Stimulated activated CD4-positive, alpha-beta T cell treated with anti-CD3 and anti-CD28 coated beads, Interleukin-4, amount 100 ng/mL, for 1 hour (primary cell): ENCODE measurements around the gene PDIA5.
"Not testable (repeated sequence)": the region's sequence is repeated elsewhere in the genome, so short reads cannot be mapped to it uniquely, and the experiment has no call there.

Experiments
- DNase-seq: peaks from one replicate; pipeline ENCODE4 v3.0.0-alpha.2; 2020

PDIA5 gene

DNA sequence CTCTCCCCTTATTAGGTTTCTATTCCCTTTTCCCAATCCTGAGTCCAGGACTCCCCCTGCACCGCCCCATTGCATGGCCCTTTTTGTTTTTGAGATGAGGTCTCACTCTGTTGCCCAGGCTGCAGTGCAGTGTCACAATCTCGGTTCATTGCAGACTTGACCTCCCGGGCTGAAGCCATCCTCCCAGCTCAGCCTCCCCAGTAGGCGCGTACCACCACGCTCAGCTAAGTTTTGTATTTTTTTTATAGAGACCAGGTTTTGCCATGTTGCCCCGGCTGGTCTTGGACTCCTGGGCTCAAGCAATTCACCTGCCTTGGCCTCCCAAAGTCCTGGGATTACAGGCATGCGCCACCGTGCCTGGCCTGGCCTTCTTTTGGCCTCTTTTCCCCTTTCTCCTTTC is 29.3 kb downstream of the PDIA5 start:
- DNase-seq: no peak

DNA sequence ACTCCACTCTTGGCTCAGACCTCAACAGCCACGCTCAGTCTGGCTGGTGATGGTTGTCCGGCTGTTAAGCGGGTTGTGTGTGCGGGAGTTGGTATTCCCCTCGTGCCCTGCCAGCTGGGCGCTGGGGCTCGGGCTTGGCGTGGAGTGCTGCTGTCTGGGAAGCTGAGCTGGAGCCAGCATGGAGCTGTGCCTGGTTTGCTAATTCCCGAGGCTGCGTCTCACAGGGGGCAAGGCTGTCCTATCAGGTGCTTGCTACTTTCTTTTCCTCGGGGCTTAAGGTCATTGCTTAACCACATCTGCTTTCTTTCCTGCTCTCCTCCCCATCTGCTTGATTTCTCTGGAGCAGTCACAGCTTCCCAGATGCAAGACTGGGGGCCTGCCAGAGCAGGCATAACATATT is 29.9 kb downstream of the PDIA5 start:
- DNase-seq: no peak

- no peak for DNase-seq
Observed at GRCh38 chr3:123098426-123099330, 31.9 kb downstream of the PDIA5 start.

DNA sequence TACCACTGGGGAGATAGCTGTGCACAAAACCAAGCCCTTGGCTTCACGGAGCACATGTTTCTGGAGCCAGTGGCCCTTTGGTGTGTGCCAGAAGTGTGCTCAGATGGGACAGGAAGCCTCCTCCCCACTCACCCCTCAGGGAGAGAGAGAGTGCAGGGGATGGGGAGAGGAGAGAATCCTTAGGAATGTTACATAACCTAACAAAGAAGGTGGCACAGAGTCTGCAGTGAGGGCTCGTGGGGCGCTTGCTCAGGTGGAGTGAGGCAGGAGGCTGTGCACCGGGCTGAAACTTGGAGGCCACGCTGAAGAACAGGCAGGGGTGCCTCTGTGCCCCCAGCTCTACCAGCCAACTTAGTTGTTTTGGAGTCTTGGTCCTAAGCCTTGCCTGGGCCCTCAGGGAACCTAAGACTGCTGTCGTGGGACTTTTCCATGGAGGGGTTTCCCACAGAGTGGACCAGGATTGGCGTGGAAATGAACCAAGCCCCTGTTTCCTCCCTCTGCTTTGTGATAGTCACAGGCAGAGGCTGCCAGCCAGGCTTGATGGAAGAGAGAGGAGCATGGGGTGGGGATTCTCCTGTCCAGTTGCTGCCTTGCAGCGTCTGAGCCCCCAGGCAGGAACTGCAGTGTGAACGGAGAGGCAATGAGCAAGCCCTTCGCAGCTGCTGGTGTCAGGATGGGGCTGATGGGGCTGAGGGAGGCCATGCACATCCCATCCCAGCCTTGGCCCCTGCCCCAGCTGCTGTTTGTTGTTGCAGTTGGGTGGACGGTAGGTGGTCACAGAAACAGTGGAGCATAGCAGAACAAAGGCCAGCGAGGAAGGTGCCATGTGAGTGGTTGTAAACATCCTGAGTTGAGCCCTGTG is 32.7 kb downstream of the PDIA5 start:
- no peak for DNase-seq

GRCh38 chr3:123100193-123100776 is 33.5 kb downstream of the PDIA5 start:
- DNase-seq: no peak

GRCh38 chr3:123102249-123102648 is 35.4 kb downstream of the PDIA5 start:
- DNase-seq: no peak

DNA sequence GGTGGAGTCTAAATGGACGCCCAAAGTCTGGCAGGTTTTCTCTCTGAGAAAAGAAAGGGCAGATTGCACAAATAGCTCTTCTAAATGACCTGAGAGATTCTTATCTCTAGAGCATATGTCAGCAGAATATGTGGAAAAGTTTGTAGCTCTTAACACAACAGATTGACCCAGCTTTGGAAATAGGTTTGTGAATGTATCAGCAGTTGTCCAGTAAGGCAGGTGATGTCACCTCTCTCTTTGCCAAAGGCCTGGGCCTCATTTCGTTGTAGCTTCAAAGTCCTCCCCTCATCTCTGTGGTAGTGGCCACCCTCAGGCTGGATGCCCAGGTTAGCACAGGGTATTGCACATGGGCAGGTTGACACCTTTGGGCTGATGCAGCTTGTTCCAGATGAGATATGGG is 36.0 kb downstream of the PDIA5 start:
- no peak for DNase-seq

GRCh38 chr3:123104550-123104949 is 37.7 kb downstream of the PDIA5 start:
- DNase-seq: no peak

DNA sequence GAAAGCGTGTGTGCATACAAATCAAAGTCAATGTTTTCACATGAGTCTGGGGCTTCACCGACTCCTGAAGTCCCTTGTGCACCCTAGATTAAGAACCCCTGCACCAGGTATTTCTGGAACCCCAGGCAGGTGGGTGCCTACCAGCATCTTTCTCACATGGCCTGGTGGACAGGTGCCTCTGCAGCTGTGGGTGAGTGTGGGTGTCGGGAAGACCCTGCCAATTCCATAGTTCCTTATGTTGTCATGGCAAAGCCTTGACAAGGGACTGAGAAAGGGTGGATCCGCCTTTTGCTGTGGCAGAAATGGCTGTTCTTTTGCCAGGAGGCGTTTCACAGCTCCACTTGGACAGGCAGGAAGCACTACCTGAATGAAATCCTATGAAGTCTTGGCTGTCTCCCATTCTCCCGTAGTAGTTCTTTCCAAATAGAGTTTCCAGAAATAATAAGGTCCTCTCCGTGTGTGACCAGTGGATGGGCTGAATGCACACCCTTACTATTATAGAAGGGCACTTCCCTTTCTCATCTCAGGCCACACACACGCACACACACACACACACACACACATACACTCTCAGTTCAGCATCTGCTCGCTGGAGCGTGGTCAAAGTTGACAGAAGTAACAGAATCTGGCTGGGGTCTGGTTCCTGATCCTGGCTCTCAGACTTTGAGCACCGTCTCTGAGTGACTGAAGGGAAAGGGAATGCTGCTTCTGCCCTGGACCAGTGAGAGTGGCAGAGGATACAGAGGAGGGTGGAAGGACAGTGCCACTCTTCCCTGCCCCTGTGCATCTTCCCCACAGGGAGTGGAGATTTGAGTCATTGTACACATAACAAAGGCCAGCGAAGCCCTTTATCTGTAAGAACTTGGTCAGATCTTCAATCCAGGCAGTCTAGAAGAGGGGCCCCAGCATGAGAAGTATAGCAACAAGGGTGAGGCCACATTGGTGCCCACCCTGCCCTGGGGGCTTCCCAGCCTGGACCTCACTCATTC is 38.7 kb downstream of the PDIA5 start:
- no peak for DNase-seq

GRCh38 chr3:123110282-123110975 is 43.6 kb downstream of the PDIA5 start:
- DNase-seq: no peak

DNA sequence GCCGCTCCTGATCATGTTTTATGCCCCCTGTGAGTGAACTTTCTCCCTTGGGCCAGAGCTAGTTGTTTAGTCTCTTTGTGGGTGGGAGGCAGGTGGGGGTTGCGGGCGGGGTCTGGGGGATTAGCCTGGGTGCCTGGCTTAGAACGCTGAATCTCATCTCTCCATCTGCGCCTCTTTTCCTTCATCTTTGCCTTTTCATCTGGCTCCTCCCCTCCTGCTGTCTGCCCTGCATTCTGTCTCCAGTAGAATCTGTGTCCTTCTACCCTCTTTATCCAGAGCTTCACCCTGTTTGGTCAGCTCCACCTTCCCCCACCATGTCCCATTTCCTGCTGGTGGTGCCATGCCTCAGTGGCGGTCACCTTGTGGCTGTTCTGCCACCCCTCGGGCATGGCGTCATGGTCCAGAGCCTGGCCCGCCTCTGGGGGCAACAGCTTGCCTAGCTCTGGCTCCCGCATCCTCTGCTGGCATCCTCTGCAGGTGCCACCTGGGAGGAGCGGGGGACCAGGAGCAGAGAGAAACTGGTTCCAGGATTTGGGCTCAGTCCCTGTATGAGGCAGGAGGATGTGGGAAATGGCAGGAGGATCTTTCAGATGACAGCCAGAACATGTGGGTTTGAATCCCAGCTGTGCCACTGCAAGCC is 44.3 kb downstream of the PDIA5 start:
- no peak for DNase-seq

- no peak for DNase-seq
Observed at GRCh38 chr3:123111640-123112039, 44.8 kb downstream of the PDIA5 start.

GRCh38 chr3:123112232-123112631 is 45.4 kb downstream of the PDIA5 start:
- DNase-seq: no peak

- DNase-seq: not testable (repeated sequence)
Observed at GRCh38 chr3:123112656-123113055, 45.8 kb downstream of the PDIA5 start.

DNA sequence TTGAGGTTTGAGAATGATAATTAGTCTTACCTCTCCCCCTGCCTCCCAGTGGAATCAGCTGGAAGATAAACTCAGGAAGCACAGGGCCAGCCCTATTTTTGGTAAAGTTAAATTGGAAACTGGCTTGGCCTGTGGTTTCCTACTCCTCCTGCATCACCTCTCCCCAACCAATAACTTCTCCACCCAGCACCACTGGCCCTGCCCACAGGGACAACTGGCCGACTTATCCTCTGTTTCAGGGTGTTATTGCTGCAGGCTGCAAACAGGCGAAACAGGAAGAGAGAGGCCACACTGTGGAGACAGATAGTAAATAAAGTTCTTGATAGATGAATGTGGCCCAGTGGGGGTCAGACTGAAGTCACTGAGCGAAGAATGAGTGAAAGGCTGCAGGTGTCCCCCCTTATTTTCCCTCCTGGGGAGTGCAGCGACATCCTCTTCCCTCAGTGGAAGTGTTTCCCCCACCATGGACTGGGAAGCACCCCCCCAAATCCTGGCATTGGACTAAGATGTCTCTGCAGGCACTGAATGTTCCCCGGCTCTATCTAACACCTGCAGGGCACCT is 47.1 kb downstream of the PDIA5 start:
- DNase-seq: no peak

DNA sequence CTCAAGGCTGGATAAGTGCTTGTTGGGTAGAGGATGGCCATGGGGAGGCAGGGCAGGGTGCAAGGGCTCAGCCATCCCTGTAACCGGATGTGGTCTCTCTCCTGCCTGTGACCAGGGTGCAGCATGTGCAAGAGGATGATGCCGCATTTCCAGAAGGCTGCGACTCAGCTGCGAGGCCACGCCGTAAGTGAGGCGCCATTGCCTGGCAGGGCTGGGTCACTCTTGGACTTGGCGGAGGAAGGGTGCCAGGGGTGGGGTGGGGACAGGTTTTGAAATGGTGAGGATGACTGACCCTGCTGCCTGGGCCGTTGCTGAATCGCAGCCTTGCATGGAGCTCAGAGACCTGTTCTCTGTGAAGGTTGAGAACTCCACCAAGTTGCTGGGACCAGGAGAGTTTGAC is 49.3 kb downstream of the PDIA5 start:
- no peak for DNase-seq

GRCh38 chr3:123119388-123119787 is 52.6 kb downstream of the PDIA5 start:
- DNase-seq: no peak

DNA sequence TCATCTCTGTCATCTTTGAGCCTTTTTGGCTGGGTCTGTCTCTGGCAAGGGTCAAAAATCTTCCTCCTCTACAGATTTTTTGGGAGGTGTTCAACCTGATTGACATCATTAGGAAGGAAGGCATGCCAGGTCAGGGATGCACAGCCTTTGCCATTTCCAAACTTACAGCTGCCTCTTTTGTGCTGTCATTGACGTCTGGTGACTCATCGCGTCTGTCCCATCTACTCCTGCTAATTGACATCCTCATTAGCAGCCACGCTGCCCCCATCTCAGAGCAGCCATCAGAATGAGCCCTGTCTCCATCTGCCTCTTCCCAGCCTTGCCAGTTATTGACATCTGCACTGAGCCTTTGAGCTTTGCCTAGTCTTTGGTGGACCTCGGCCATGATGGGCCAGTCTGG is 53.0 kb downstream of the PDIA5 start:
- no peak for DNase-seq

- no peak for DNase-seq
Observed at GRCh38 chr3:123120573-123120972, 53.7 kb downstream of the PDIA5 start.

DNA sequence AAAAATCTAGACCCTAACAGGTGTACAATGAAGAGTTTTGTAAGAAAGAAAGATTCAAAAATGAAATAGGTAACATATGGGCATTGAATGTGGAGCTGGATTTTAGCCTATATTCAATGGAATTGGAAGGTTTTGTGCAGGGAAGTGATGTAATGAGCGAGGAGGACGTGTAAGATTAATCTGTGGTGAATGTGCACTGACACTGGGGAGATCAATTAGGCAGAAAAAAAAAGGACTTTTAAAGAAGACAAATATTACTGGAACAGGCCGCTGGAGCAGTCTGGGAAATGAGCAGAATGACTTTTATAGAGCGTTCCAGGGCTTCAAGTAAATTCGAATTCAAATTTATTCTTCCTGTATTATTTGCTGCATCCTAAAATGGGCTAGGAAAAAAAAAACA is 55.2 kb downstream of the PDIA5 start:
- no peak for DNase-seq
